Activated T-cell treated with anti-CD3 and anti-CD28 coated beads for 48 hours (primary cell): ENCODE measurements around the gene SQOR.
A peak's percentile ranks its signal among the peaks of the same experiment; 100 is the strongest.
"Not testable (repeated sequence)": the region's sequence is repeated elsewhere in the genome, so short reads cannot be mapped to it uniquely, and the experiment has no call there.

Experiments
- DNase-seq: peaks from one replicate; pipeline ENCODE4 v3.0.0-alpha.2; 2020; ENCODE audit warnings: low read depth

Gene SQOR

DNA sequence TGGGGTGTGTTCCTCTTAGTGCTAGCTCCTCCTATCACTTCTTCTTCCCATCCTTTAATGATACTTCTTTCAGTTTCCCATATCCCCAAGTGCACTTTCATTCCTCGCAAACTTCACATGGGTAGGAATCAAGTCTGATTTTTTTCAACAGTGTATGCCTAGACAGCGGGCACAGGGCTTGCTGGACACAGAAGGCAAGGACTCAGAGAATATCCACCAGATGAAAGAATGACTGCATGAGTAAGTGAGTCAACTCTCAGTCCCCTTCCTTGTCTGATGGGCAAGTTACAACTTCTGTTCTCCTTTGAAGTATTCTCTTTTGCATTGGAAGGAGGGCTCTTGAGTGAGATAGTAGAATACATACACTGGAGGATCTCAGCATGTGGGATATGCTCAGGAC, 3.1 kb upstream of the SQOR start:
- DNase-seq = no peak

GRCh38 chr15:45635191-45635638, 386 bp downstream of the SQOR start:
- peak; percentile 58 for DNase-seq

DNA sequence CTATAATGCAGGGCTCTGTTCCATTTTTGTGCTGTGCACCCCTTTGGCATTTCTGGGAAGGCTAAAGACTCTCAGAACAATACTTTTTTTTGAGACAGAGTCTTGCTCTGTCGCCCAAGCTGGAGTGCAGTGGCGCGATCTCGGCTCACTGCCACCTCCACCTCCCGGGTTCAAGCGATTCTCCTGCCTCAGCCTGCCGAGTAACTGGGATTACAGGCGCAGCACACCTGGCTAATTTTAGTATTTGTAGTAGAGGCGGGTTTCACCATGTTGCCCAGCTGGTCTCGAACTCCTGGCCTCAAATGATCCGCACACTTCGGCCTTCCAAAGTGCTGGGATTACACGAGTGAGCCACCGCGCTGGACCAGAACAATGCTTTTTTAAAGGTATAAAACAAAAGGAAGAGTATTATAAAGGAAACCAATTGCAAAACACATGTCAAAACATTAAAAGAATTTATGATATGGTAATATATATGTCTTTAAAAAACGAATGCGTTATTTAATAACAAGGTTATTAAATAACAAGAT, 999 bp downstream of the SQOR start:
- no peak for DNase-seq

- no peak for DNase-seq
These were observed 2.3 kb downstream of the SQOR start for GRCh38 chr15:45637141-45637540.

GRCh38 chr15:45637552-45638033, 2.8 kb downstream of the SQOR start:
- no peak for DNase-seq

DNA sequence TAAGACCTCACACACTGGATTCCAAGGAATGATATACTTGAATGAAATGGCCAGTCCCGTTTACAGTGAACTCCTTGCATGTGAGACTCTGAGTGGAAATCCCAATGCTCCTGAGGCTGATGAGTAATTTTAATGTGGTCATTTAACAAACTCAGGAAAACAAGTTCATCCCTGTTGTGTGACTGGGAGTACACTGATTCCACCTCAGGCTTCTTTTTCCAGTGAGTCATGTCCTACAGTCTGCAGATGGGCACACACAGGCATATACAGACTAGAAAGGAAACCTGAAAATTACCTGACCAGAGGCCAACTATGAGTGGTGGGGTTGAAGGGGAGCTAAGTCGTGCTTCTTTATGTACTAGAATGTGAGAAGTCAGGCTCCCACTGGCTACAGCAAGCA, 5.8 kb downstream of the SQOR start:
- DNase-seq = no peak

GRCh38 chr15:45641374-45641781, 6.5 kb downstream of the SQOR start:
- DNase-seq = no peak

DNA sequence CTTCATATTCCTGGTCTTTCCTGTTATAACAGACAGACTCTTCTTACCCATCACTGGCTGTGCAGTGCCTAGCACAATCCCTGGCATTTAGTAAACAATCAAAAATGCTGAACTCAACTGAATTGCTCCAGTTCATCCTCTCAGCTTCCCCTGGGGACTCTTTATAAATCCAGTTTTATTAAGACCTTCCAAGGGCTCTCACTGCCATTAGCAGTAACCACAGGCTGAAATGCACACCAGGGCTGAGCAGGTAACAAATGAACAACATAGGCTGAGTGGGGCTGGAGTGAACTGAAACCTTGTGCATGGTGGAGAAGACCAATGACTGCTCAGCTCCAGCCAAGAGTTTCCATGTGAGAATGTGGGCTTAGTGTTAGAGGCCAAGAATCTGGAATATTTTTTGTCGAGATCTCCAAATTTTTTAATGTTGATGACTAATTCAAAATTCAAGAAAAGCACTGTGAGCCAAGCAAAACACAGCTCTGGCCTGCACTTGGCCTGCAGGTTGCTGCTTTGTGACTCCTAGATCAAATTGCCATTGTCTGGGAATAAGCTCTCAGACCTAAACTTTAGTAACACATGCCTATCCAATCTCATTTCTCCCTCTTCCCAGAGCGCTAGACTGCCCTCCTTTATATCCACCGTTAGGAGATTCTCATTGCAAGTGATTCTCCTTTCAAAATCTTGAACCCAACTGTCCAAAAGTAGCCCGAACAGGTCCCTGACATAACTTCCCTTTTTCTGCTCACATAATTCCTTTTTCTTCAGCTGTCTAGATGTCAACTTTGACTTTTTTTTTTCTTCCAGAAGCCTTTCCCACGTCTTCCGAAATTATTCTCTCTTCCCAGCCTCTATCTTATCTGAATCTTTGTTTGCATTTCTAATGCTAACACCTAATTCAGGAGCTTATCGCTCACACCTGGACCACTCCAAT, 7.4 kb downstream of the SQOR start:
- DNase-seq = no peak

- DNase-seq = no peak
These were observed 9.6 kb downstream of the SQOR start for GRCh38 chr15:45644437-45644836.

DNA sequence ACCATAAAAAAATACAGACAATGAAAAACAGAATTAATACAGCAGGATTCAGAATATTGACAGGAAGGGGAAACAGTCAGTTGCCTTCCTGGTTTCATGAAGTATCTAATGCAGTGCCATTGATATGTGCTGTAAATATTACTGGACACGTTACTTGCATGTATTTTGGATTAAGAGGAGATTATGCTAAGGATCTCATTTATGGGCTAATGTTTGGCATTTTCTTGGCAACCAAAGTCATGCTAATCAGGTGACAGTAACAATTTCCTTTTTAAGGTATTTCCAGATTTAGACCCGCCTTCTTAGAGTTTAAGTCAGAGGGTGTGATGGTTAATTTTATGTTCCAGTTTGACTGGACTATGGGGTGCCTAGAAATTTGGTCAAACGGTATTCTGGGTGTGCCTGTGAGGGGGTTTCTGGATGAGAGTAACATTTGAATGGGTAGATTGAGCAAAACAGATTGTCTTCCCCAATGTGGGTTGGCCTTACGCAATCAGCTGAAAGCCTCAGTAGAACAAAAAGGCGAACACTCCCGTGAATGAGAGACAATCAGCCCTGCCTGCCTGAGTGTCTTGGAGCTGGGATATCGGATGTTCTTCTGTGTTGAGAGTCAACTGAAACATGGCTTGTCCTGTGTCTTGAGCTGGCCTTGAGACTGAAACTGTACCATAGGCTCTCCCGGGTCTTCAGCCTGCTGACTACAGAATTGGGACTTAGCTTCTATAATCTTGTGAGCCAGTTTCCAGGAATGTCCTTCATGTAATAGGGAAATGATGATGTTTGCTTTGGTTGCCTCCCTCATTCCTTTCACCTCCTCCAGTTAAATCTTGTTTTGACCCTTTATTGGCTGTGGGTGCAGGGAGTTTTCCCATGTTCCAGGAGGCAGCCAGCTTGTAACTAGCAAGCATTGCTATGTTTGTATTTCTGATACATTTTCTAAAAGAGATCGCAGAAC, 10.5 kb downstream of the SQOR start:
- no peak for DNase-seq

GRCh38 chr15:45646220-45646619, 11.4 kb downstream of the SQOR start:
- no peak for DNase-seq

- no peak for DNase-seq
These were observed 13.0 kb downstream of the SQOR start for GRCh38 chr15:45647828-45648227.

GRCh38 chr15:45648521-45649200, 13.8 kb downstream of the SQOR start:
- no peak for DNase-seq

GRCh38 chr15:45650007-45650406, 15.2 kb downstream of the SQOR start:
- not testable (repeated sequence) for DNase-seq

- DNase-seq = no peak
These were observed 16.2 kb downstream of the SQOR start for GRCh38 chr15:45650889-45651525.

GRCh38 chr15:45653702-45654424, 19.0 kb downstream of the SQOR start:
- DNase-seq = no peak

- DNase-seq = no peak
These were observed 19.9 kb downstream of the SQOR start for GRCh38 chr15:45654749-45655148.

GRCh38 chr15:45657254-45657653, 22.4 kb downstream of the SQOR start:
- DNase-seq = no peak

GRCh38 chr15:45657764-45658545, 23.1 kb downstream of the SQOR start:
- DNase-seq = no peak
